Measurements from ENCODE around the gene NECTIN3.
A peak's percentile ranks its signal among the peaks of the same experiment; 100 is the strongest.

The NECTIN3 gene, protein sequence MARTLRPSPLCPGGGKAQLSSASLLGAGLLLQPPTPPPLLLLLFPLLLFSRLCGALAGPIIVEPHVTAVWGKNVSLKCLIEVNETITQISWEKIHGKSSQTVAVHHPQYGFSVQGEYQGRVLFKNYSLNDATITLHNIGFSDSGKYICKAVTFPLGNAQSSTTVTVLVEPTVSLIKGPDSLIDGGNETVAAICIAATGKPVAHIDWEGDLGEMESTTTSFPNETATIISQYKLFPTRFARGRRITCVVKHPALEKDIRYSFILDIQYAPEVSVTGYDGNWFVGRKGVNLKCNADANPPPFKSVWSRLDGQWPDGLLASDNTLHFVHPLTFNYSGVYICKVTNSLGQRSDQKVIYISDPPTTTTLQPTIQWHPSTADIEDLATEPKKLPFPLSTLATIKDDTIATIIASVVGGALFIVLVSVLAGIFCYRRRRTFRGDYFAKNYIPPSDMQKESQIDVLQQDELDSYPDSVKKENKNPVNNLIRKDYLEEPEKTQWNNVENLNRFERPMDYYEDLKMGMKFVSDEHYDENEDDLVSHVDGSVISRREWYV

DNA sequence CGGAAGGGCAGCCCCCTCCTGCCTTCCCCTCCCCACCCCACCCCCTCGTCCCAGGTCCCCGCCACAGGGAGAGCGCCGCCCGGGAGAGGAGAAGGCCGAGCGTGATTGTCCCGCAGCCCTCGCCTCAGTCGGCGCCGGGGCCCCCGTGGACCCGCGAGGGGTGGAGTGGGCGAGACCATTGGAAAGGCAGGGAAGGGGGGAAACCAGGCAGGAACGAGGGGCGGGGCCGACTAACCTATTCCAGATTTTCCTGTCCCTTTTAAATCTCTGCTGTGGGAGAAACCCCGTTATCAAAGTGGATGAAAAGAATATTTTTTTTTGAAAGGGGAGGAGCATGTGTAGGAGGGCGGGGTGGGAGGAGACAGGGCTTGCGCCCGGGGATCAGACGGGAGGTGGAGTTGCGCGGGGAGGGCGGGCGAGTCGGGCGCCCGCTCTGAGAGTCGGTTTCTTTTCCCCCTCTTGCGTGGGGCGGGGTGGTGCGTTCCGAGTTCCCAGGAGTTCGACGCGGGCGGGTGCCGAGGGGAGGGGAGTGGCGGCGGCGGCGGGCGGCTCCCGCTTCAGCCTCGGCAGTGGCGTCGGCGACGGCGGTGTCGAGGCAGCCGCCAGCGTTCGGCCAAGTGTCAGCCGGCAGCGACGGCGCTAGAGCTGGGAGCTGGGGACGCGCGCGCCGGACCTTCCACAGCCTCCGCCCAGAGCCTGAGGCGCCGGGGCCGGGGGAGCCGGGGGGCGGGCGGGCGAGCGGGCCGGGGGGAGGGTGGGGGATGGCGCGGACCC lies at the start of gene NECTIN3:
TSS of gene NECTIN3 (plus strand) at position 560 of the 774 bp plus-strand sequence. CDS start at position 762, 202 bp downstream.
- Histone ChIP-seq H3K36me3 (replicated peaks) (no peaks in the 10 kb centered on the region), H3K27me3 (replicated peaks) (no peaks in the 10 kb centered on the region), H3K27ac (peak within 1 kb of the TSS; percentile 82), H3K4me3 (ENCODE audit: low read depth, low read length) (peak within 1 kb of the TSS; percentile 86)
- in situ Hi-C loops (cut with HindIII; ENCODE audit: low pct_ligation_motif_present, low sequenced_read_pairs): no loop called here
- TF ChIP-seq, protein P1, sequence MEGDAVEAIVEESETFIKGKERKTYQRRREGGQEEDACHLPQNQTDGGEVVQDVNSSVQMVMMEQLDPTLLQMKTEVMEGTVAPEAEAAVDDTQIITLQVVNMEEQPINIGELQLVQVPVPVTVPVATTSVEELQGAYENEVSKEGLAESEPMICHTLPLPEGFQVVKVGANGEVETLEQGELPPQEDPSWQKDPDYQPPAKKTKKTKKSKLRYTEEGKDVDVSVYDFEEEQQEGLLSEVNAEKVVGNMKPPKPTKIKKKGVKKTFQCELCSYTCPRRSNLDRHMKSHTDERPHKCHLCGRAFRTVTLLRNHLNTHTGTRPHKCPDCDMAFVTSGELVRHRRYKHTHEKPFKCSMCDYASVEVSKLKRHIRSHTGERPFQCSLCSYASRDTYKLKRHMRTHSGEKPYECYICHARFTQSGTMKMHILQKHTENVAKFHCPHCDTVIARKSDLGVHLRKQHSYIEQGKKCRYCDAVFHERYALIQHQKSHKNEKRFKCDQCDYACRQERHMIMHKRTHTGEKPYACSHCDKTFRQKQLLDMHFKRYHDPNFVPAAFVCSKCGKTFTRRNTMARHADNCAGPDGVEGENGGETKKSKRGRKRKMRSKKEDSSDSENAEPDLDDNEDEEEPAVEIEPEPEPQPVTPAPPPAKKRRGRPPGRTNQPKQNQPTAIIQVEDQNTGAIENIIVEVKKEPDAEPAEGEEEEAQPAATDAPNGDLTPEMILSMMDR (IDR thresholded peaks at IDR 0.05; ENCODE audit: low read depth, low read length, missing control alignments): no peak
- DNase-seq: peak; percentile 97

DNA sequence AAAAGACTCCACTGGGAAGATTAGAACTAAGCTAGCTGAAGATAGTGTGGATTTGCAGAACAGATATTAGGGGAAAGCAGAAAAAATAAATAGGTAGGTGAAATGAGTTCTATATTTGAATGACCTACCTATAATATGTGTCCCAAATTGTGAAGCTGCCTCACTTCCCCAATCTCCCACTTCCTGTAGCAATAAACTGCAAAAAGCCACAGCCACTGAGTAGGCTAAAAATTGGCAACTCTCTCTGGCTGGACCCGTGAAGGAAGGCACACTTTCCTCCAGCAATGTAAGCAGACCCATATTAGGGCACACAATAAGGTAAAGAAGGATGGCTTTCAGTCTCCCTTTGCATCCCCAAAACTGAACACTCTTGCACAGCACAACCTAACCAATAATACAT lies 43.7 kb upstream of the NECTIN3 start:
- no peak for DNase-seq
- H3K27ac ChIP-seq: no peak overlapping the region
- H3K27me3 ChIP-seq (replicated peaks): no peaks in the 10 kb centered on the region
- TF ChIP-seq, protein P1 (IDR thresholded peaks at IDR 0.05; ENCODE audit: low read depth, low read length, missing control alignments): no peak
- H3K36me3 ChIP-seq (replicated peaks): no peaks in the 10 kb centered on the region
- H3K4me3 ChIP-seq (ENCODE audit: low read depth, low read length): no peak overlapping the region
- in situ Hi-C loops (cut with HindIII; ENCODE audit: low pct_ligation_motif_present, low sequenced_read_pairs): no loop called here

DNA sequence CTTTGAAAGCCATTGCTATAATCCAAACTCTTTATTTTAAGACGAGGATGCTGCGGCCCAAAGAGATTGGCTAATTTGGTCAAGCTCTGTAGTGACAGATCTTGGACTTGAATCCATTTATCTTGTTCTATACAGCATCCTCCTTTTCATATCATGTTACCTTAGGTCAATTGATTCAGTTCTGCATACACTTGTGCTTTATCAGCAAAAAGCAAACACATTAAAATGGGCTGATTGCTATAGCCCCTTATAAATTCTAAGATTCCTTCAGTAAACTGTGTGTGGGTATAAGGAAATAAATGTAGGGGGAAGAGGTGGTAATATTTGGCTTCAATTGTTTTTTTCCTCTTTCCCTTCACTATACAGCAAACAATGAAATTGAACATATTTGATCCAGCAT lies 40.1 kb upstream of the NECTIN3 start:
- in situ Hi-C loops (cut with HindIII; ENCODE audit: low pct_ligation_motif_present, low sequenced_read_pairs): no loop called here
- TF ChIP-seq, protein P1 (IDR thresholded peaks at IDR 0.05; ENCODE audit: low read depth, low read length, missing control alignments): no peak
- Histone ChIP-seq H3K36me3 (replicated peaks) (no peaks in the 10 kb centered on the region), H3K4me3 (ENCODE audit: low read depth, low read length) (no peak overlapping the region), H3K27ac (no peak overlapping the region), H3K27me3 (replicated peaks) (no peaks in the 10 kb centered on the region)
- no peak for DNase-seq

DNA sequence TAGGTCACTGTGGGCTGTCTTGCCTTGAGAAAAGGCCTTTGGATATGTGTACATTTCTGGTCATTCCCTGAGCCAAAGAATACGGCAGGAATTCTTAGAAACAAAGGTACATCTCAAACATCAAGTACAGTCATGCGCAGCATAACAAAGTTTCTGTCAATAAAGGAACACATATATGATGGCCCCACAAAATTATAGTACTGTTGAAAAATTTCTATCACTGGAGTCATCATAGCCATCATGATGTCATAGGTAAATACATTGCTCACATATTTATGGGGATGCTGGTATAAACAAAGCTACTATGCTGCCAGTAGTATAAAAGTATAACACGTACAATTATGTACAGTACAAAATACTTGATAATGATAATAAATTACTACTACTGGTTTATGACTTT lies 38.9 kb upstream of the NECTIN3 start:
- Histone ChIP-seq H3K27ac (no peak overlapping the region), H3K36me3 (replicated peaks) (no peaks in the 10 kb centered on the region), H3K4me3 (ENCODE audit: low read depth, low read length) (no peak overlapping the region), H3K27me3 (replicated peaks) (no peaks in the 10 kb centered on the region)
- in situ Hi-C loops (cut with HindIII; ENCODE audit: low pct_ligation_motif_present, low sequenced_read_pairs): no loop called here
- TF ChIP-seq, protein P1 (IDR thresholded peaks at IDR 0.05; ENCODE audit: low read depth, low read length, missing control alignments): no peak
- no peak for DNase-seq

DNA sequence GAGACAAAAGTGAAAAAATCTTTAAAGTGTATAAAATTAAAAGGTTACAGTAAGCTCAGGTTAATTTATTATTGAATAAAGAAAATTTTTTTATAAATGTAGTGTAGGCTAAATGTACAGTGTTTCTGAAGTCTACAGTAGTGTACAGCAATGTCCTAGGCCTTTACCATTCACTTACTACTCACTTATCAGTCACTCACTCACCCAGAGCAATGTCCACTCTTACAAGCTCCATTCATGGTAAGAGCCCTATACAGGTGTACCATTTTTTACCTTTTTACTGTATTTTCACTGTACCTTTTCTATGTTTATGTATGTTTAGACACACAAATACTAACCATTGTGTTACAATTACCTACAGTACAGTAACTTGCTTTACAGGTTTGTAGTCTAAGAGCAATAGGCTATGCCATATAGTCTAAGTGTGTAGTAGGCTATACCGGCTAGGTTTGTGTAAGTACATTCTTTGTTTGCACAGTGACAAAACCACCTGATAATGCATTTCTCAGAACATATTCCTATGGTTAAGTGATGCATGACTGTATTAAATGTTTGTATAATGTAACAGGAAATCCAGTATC lies 38.1 kb upstream of the NECTIN3 start:
- in situ Hi-C loops (cut with HindIII; ENCODE audit: low pct_ligation_motif_present, low sequenced_read_pairs): no loop called here
- Histone ChIP-seq H3K27ac (no peak overlapping the region), H3K4me3 (ENCODE audit: low read depth, low read length) (no peak overlapping the region), H3K36me3 (replicated peaks) (no peaks in the 10 kb centered on the region), H3K27me3 (replicated peaks) (no peaks in the 10 kb centered on the region)
- TF ChIP-seq, protein P1 (IDR thresholded peaks at IDR 0.05; ENCODE audit: low read depth, low read length, missing control alignments): no peak
- DNase-seq: no peak

Data from brain microvascular endothelial cell (primary cell).